ENCODE measurements around the gene PRR33. TPM values are rescaled to one million over a fixed set of nuclear protein-coding genes. Genes with fewer than 3 reads are reported as not detected.
A peak's percentile ranks its signal among the peaks of the same experiment; 100 is the strongest.

PRR33 gene
- total RNA-seq, 6 experiments from 2014 or later = not detected

DNA sequence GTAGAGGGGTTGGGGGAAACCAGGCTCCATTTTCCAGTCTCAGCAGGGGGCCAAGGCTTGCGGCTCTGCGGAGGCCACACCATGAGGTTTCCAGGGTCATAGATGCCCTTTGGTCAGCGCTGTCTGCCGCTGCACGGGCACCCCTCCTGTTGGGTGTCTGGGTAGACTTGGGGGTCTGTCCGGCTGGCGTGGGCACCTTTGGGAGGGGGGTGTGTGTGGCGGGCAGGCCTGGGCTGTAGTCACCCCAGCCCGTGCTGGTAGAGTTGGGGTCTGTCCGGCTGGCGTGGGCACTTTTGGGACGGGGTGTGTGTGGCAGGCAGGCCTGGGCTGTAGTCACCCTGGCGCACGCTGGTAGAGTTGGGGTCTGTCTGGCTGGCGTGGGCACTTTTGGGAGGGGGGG is 20.2 kb downstream of the PRR33 start:
- DNase-seq (peak in 2 of 3 donors; percentile 16 to 41), ATAC-seq (no peak)
- H3K4me1 ChIP-seq = no peaks in the 10 kb centered on the region
- TF ChIP-seq, protein P1, sequence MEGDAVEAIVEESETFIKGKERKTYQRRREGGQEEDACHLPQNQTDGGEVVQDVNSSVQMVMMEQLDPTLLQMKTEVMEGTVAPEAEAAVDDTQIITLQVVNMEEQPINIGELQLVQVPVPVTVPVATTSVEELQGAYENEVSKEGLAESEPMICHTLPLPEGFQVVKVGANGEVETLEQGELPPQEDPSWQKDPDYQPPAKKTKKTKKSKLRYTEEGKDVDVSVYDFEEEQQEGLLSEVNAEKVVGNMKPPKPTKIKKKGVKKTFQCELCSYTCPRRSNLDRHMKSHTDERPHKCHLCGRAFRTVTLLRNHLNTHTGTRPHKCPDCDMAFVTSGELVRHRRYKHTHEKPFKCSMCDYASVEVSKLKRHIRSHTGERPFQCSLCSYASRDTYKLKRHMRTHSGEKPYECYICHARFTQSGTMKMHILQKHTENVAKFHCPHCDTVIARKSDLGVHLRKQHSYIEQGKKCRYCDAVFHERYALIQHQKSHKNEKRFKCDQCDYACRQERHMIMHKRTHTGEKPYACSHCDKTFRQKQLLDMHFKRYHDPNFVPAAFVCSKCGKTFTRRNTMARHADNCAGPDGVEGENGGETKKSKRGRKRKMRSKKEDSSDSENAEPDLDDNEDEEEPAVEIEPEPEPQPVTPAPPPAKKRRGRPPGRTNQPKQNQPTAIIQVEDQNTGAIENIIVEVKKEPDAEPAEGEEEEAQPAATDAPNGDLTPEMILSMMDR (IDR thresholded peaks at IDR 0.05) = no peak
- TF ChIP-seq POLR2A (IDR thresholded peaks at IDR 0.05) = no peak
- H3K27ac ChIP-seq = no peak overlapping the region
- H3K4me3 ChIP-seq = no peak overlapping the region
- intact Hi-C loops (cut with DNase I) = loop anchor here in 1 of 2 donors (10.0 kb wide), 1 partner anchor 273 kb away; no protein-coding TSS in a partner anchor
- WGBS (ENCODE audit: insufficient coverage, low coverage, low lambda C conversion rate, missing lambda C conversion rate) = 60% methylated on average over 6 of the region's 15 CpGs
- H3K9me3 ChIP-seq = no peaks in the 10 kb centered on the region
- no peaks in the 10 kb centered on the region for H3K36me3 ChIP-seq
- no peaks in the 10 kb centered on the region for H3K27me3 ChIP-seq

DNA sequence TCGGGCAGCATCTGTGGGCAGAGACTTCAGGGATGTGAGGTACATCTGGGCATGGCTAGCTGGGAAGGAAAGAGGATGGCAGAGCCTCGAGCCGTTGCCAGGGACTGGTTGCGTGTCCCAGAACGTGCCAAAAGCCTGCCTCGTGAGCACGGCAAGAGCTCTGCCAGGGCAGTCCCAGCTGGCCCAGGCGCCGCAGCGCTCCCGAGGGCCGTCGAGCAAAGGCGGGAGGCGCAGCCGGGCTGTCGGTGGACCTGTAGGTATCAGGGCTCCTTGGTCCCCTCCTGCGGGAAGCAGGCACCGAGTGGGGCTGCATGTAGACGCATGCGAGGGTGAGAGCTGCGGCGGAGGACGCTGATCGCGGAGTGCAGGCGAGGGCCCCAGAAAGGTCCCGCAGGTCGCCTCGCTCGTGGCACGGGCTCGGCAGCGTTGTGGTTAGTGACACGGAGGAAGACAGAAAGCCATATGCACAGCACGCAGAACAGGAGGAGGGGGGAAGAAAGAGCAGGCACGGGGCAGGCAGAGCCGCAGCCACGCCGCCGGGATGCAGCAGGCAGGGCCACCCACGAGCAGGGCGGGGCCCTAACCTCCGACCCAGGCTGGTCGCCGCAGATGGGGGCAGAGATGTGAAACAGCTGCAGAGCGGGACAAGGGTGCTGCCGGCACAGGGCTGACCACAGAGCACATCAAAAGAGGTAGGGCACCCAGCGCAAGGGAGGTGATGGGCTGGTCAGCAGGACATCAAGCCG is 20.8 kb downstream of the PRR33 start:
- peak in 2 of 4 donors; percentile 31 to 33 for ATAC-seq
- WGBS (ENCODE audit: insufficient coverage, low coverage, low lambda C conversion rate, missing lambda C conversion rate) = 21% methylated on average over 19 of the region's 50 CpGs
- Histone ChIP-seq H3K27ac (no peak overlapping the region), H3K4me3 (no peak overlapping the region), H3K27me3 (no peaks in the 10 kb centered on the region), H3K4me1 (no peaks in the 10 kb centered on the region), H3K9me3 (no peaks in the 10 kb centered on the region), H3K36me3 (no peaks in the 10 kb centered on the region)
- DNase-seq = peak in 1 of 3 donors; percentile 23
- TF ChIP-seq POLR2A (IDR thresholded peaks at IDR 0.05) = no peak
- TF ChIP-seq, protein P1 (IDR thresholded peaks at IDR 0.05) = no peak
- intact Hi-C loops (cut with DNase I) = loop anchor here in 1 of 2 donors (10.0 kb wide), 1 partner anchor 274 kb away; no protein-coding TSS in a partner anchor

DNA sequence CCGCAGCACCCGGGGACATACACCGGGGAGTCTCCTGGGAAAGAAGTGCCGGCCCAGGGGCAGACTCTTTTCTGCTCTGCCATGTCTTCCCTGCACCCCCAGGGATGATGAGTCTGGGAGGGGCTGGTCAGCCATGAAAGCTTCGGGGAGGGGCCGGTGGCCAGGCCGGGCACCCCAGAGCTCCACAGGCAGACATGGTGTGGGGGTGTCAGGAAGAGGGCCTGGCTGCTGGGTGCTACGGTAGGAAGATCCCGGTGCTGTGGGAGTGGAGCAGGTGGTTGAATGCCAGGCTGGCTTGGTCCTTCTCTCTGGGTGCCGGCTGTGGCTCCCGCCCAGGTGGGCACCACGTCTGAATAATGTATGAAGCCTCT is 21.4 kb downstream of the PRR33 start:
- DNase-seq (peak in 2 of 3 donors; percentile 18 to 50), ATAC-seq (peak in 1 of 4 donors; percentile 11)
- Histone ChIP-seq H3K4me1 (no peaks in the 10 kb centered on the region), H3K27ac (no peak overlapping the region), H3K9me3 (no peaks in the 10 kb centered on the region), H3K4me3 (no peak overlapping the region), H3K27me3 (no peaks in the 10 kb centered on the region), H3K36me3 (no peaks in the 10 kb centered on the region)
- TF ChIP-seq, protein P1 (IDR thresholded peaks at IDR 0.05) = no peak
- TF ChIP-seq POLR2A (IDR thresholded peaks at IDR 0.05) = no peak
- intact Hi-C loops (cut with DNase I) = loop anchor here in 1 of 2 donors (10.0 kb wide), 1 partner anchor 274 kb away; no protein-coding TSS in a partner anchor
- 10% methylated on average over 2 of the region's 12 CpGs for WGBS (ENCODE audit: insufficient coverage, low coverage, low lambda C conversion rate, missing lambda C conversion rate)

DNA sequence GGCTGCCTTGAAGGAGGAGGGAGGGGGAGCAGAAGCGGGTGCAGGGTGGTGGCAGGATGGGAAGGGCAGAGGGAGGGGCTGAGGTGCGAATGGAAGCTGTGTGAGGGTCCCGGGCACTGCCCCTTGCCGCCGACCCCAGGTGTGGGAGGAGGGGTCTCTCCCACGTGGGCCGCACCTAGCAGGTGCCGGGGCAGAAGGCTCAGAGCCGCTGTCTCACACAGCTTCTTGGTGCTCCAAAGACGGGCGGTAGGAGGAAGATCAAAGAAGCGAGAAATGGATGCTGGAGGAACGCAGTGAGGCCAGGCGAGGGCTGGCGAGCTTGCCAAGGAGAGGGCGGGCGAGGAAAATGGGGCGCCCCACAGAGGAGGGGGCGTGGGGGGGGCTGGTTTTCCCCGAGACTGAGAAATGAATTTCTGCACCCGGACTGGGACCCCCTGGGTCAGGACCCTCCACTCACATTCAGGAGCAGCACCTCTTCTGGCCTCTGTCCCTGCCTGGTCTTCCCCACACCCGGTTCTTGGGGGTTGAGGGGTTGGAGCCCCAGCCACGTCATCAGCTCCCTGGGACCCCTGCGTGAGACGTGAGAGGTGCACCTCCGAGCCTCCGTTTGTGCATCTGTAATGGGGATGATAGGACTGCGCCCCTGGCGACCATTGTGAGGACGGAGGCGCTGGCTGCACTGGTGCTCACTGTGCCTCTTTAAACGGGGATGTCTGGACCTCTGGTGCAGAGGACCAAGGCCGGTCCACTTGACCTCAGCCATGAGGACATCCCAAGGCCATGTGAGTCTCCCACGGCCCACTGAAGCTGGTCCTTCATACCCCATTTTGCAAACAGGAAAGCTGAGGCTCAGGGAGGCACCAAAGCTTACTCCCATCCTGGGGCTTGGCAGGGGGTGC is 22.0 kb downstream of the PRR33 start:
- TF ChIP-seq, protein P1 (IDR thresholded peaks at IDR 0.05) = peak in 2 of 4 donors; percentile 9 to 22
- TF ChIP-seq POLR2A (IDR thresholded peaks at IDR 0.05) = no peak
- H3K36me3 ChIP-seq = no peaks in the 10 kb centered on the region
- H3K27me3 ChIP-seq = no peaks in the 10 kb centered on the region
- intact Hi-C loops (cut with DNase I) = loop anchor here in 1 of 2 donors (10.0 kb wide), 1 partner anchor 275 kb away; no protein-coding TSS in a partner anchor
- 58% methylated on average over 17 of the region's 34 CpGs for WGBS (ENCODE audit: insufficient coverage, low coverage, low lambda C conversion rate, missing lambda C conversion rate)
- H3K9me3 ChIP-seq = no peaks in the 10 kb centered on the region
- H3K27ac ChIP-seq = no peak overlapping the region
- ATAC-seq (peak in 1 of 4 donors; percentile 19), DNase-seq (peak in 2 of 3 donors; percentile 18 to 50)
- no peaks in the 10 kb centered on the region for H3K4me1 ChIP-seq
- H3K4me3 ChIP-seq = no peak overlapping the region

Data from right lobe of liver (tissue), 6 donors.